ENCODE results near the gene OR51A2.

- TF ChIP-seq CTCF (IDR thresholded peaks at IDR 0.05; ENCODE audit: low read depth, low read length) (no peak), EZH2phosphoT487 (IDR thresholded peaks at IDR 0.05; ENCODE audit: low read depth) (no peak)
Measured at GRCh38 chr11:4936745-4937144, 18.8 kb downstream of the OR51A2 start.
